Keratinocyte (primary cell): ENCODE data around the gene BBS9. TPM values are rescaled to one million over a fixed set of nuclear protein-coding genes. Genes with fewer than 3 reads are reported as not detected.

Source experiments
- DNase-seq: peaks from one replicate; pipeline ENCODE4 v3.0.0-alpha.2; 2011; ENCODE audit warnings: low read depth, missing footprints, low spot score
- FAIRE-seq: peaks from 2 replicates; lab custom pipeline; 2011; peaks lifted over from hg19 to GRCh38; lab: Jason Lieb, UNC
- H2AFZ ChIP-seq: 2 replicates; pipeline ENCODE4 v1.6.0; 2012; ENCODE audit warnings: low read length, control low read depth, inconsistent platforms; ENCODE audit not compliant: control insufficient read depth
- H3K27ac ChIP-seq: 2 replicates; pipeline ENCODE4 v1.5.1; 2011; ENCODE audit warnings: low read length; ENCODE audit not compliant: control insufficient read depth, insufficient read depth
- H3K27me3 ChIP-seq: 3 replicates; pipeline ENCODE4 v1.6.0; 2011; ENCODE audit warnings: low read length; ENCODE audit not compliant: control insufficient read depth, insufficient read depth; ENCODE audit errors: extremely low read depth
- H3K36me3 ChIP-seq, 2 experiments: 2 replicates in 1 of 2; 3 replicates in 1 of 2; pipeline ENCODE4 v1.5.1; 2011; ENCODE audit warnings: low read length in 2 of 2, mild to moderate bottlenecking in 1 of 2; ENCODE audit not compliant: control insufficient read depth in 2 of 2, insufficient read depth in 2 of 2; ENCODE audit errors: extremely low read depth in 1 of 2
- H3K4me1 ChIP-seq: 3 replicates; pipeline ENCODE4 v1.5.1; 2011; ENCODE audit warnings: low read length; ENCODE audit not compliant: control insufficient read depth, insufficient read depth; ENCODE audit errors: extremely low read depth
- H3K4me2 ChIP-seq: 3 replicates; pipeline ENCODE4 v1.6.0; 2011; ENCODE audit warnings: low read depth, low read length; ENCODE audit not compliant: control insufficient read depth, insufficient read depth; ENCODE audit errors: extremely low read depth
- H3K4me3 ChIP-seq, 3 experiments: fragments of 200-600 bp in 1 of 3; sonication (generic) in 1 of 3; 2 replicates in 2 of 3; 3 replicates in 1 of 3; pipeline ENCODE4 v1.5.1; 2011 to 2016; ENCODE audit warnings: low read length in 3 of 3, mild to moderate bottlenecking in 3 of 3, control low read depth in 2 of 3, inconsistent platforms in 1 of 3, low read depth in 1 of 3, mixed read lengths in 1 of 3, mixed run types in 1 of 3, moderate library complexity in 1 of 3; ENCODE audit not compliant: control insufficient read depth in 2 of 3, insufficient read depth in 2 of 3; ENCODE audit errors: extremely low read depth in 1 of 3
- H3K79me2 ChIP-seq: 2 replicates; pipeline ENCODE4 v1.6.0; 2012; ENCODE audit warnings: low read length; ENCODE audit not compliant: control insufficient read depth, insufficient read depth
- H3K9ac ChIP-seq: 3 replicates; pipeline ENCODE4 v1.6.0; 2011; ENCODE audit warnings: low read length; ENCODE audit not compliant: control insufficient read depth, insufficient read depth; ENCODE audit errors: extremely low read depth
- H3K9me1 ChIP-seq: 3 replicates; pipeline ENCODE4 v1.6.0; 2011; ENCODE audit warnings: low read length; ENCODE audit not compliant: control insufficient read depth, insufficient read depth; ENCODE audit errors: extremely low read depth
- H3K9me3 ChIP-seq: 2 replicates; pipeline ENCODE4 v1.5.1; 2012; ENCODE audit warnings: low read depth, low read length; ENCODE audit not compliant: control insufficient read depth
- H4K20me1 ChIP-seq: 3 replicates; pipeline ENCODE4 v1.6.0; 2011; ENCODE audit warnings: low read length; ENCODE audit not compliant: control insufficient read depth, insufficient read depth; ENCODE audit errors: extremely low read depth
- CTCF ChIP-seq, 3 experiments: IDR thresholded peaks in 1 of 3; conservative IDR thresholded peaks in 1 of 3; optimal IDR thresholded peaks in 1 of 3; 2 replicates in 2 of 3; 3 replicates in 1 of 3; pipeline versions ENCODE3 to v1.5.1; 2011; ENCODE audit warnings: low read length in 3 of 3, mild to moderate bottlenecking in 3 of 3, moderate library complexity in 2 of 3, control low read depth in 1 of 3, inconsistent platforms in 1 of 3; ENCODE audit not compliant: insufficient read depth in 2 of 3; ENCODE audit errors: extremely low read depth in 1 of 3
- EZH2 ChIP-seq: IDR thresholded peaks from one replicate; pipeline ENCODE4 v1.6.1; 2012; ENCODE audit warnings: inconsistent platforms, mild to moderate bottlenecking, low read length, moderate library complexity
- dilution Hi-C: fragments of 300-500 bp; cut with MboI; formaldehyde crosslinking; loops from one replicate; pipeline ENCODE4 v1.7.0; 2020; ENCODE audit warnings: low sequenced_read_pairs; ENCODE audit not compliant: extremely low pct_ligation_motif_present
- polyA plus RNA-seq, 5 experiments: library from polyadenylated mRNA; depleted of rRNA in 3 of 5; stranded (reverse) in 3 of 5; stranded (forward) in 1 of 5; unstranded in 1 of 5; fragments of >200 nt; gene quantifications; 1 replicate in 1 of 5; 2 replicates in 3 of 5; 3 replicates in 1 of 5; pipeline versions ENCODE4 v1.2.1 to v1.2.3, GENCODE V29; 2011 to 2012; ENCODE audit warnings: missing spikeins in 2 of 5, low read depth in 1 of 5, low replicate concordance in 1 of 5

The BBS9 gene
- polyA plus RNA-seq, 1 donor (not counting 4 experiments of a cell fraction or from before 2014, with no cell fraction given), result 7.6 TPM

GRCh38 chr7:33099154-33099940 is 30.0 kb upstream of the BBS9 start:
- Histone ChIP-seq H3K4me3 (no peak overlapping the region), H3K4me1 (no peaks in the 10 kb centered on the region), H3K36me3 (peaks cover 20 to 29% of the 10 kb centered on the region in 2 experiments), H3K4me2 (no peak overlapping the region), H3K27me3 (no peaks in the 10 kb centered on the region), H3K27ac (no peak overlapping the region), H3K79me2 (peaks cover 18% of the 10 kb centered on the region), H2AFZ (no peak overlapping the region), H3K9me3 (no peaks in the 10 kb centered on the region), H3K9ac (no peak overlapping the region), H4K20me1 (no peaks in the 10 kb centered on the region), H3K9me1 (no peaks in the 10 kb centered on the region)
- FAIRE-seq (no peak), DNase-seq (no peak)
- TF ChIP-seq EZH2 (no peak), CTCF (optimal IDR thresholded peaks at IDR 0.05 in 1 of 3, IDR thresholded peaks at IDR 0.05 in 1 of 3, conservative IDR thresholded peaks at IDR 0.05 in 1 of 3; ENCODE audit: extremely low read depth in 1 of 3, insufficient read depth in 2 of 3, low read length in 3 of 3) (no peak)
- dilution Hi-C loops, result no loop called here

GRCh38 chr7:33100770-33101169 is 28.6 kb upstream of the BBS9 start:
- H2AFZ ChIP-seq, result no peak overlapping the region
- H3K79me2 ChIP-seq, result peaks cover 31% of the 10 kb centered on the region
- peaks cover 20 to 27% of the 10 kb centered on the region in 2 experiments for H3K36me3 ChIP-seq
- dilution Hi-C loops, result no loop called here
- no peaks in the 10 kb centered on the region for H3K4me1 ChIP-seq
- no peak overlapping the region for H3K9ac ChIP-seq
- DNase-seq, result no peak
- H3K9me3 ChIP-seq, result no peaks in the 10 kb centered on the region
- TF ChIP-seq CTCF (optimal IDR thresholded peaks at IDR 0.05 in 1 of 3, IDR thresholded peaks at IDR 0.05 in 1 of 3, conservative IDR thresholded peaks at IDR 0.05 in 1 of 3; ENCODE audit: extremely low read depth in 1 of 3, insufficient read depth in 2 of 3, low read length in 3 of 3) (no peak), EZH2 (no peak)
- H3K27ac ChIP-seq, result no peak overlapping the region
- H3K4me2 ChIP-seq, result no peak overlapping the region
- FAIRE-seq, result no peak
- no peak overlapping the region for H3K4me3 ChIP-seq
- no peaks in the 10 kb centered on the region for H4K20me1 ChIP-seq
- H3K9me1 ChIP-seq, result no peaks in the 10 kb centered on the region
- H3K27me3 ChIP-seq, result no peaks in the 10 kb centered on the region
